Ovary (tissue), 9 donors: ENCODE data around the gene INAVA. TPM values are rescaled to one million over a fixed set of nuclear protein-coding genes. Genes with fewer than 3 reads are reported as not detected.
"Not testable (repeated sequence)": the region's sequence is repeated elsewhere in the genome, so short reads cannot be mapped to it uniquely, and the experiment has no call there.

Experiments used
- DNase-seq, 5 donors: peaks; one replicate each; pipeline ENCODE4 v3.0.0-alpha.2; 2019 to 2020
- H3K27ac ChIP-seq, 2 donors: fragments of 200-600 bp; one replicate each; pipeline versions ENCODE4 v1.5.1 to v1.8.0; 2019 to 2022
- H3K27me3 ChIP-seq: fragments of 200-600 bp; one replicate; pipeline ENCODE4 v1.8.0; 2022
- H3K36me3 ChIP-seq: fragments of 200-600 bp; sonication (generic); one replicate; pipeline ENCODE4 v1.5.1; 2019
- H3K4me1 ChIP-seq: one replicate; pipeline ENCODE4 v1.8.1; 2013; ENCODE audit warnings: mild to moderate bottlenecking, moderate library complexity; ENCODE audit not compliant: insufficient read depth
- H3K4me3 ChIP-seq: fragments of 200-600 bp; sonication (generic); one replicate; pipeline ENCODE4 v1.5.1; 2017
- H3K9me3 ChIP-seq, 2 donors: fragments of 200-600 bp in 1 of 2; sonication (generic) in 1 of 2; one replicate each; pipeline versions ENCODE4 v1.5.1 to v1.8.1; 2013 to 2019; ENCODE audit warnings: mild to moderate bottlenecking in 1 of 2, moderate library complexity in 1 of 2
- EP300 ChIP-seq: sonication (generic); formaldehyde crosslinking; IDR thresholded peaks from one replicate; pipeline ENCODE4 v1.6.1; 2017; ENCODE audit warnings: antibody characterized with exemption
- POLR2A ChIP-seq: fragments of 450-650 bp; IDR thresholded peaks from one replicate; pipeline ENCODE4 v1.6.1; 2017; ENCODE audit warnings: antibody characterized with exemption, mild to moderate bottlenecking, moderate library complexity
- WGBS, 3 donors: extraction: QIAGEN DNeasy Blood & Tissue Kit in 1 of 3; methylation state at CpG; one replicate each; pipeline versions ENCODE4 v1.1.5 to v1.1.7; 2013 to 2017; 5-methylcytosine and 5-hydroxymethylcytosine counted together
- intact Hi-C, 4 donors: fragments of 100-400 bp; cut with DNase I; formaldehyde crosslinking; loops; one replicate each; pipeline versions ENCODE4 v1.11.0 to v1.15.1; 2022 to 2023
- polyA plus RNA-seq, 2 donors: library from polyadenylated mRNA; stranded (reverse); fragments of 200-250 nt in 1 of 2; fragments of 350-450 nt in 1 of 2; fragmentation: Illumina TruSeq in 1 of 2; extraction: RNeasy Lipid Tissue Mini Kit (QIAGEN cat#74804) in 1 of 2; gene quantifications; one replicate each; pipeline ENCODE4 v1.2.3, GENCODE V29; 2013 to 2014
- total RNA-seq, 7 donors: library from RNA; depleted of rRNA in 2 of 7; stranded (reverse); fragments of >200 nt in 2 of 7; fragmentation: NEBNext Ultra II Directional in 3 of 7; extraction: Animal tissue kit (Norgen Biotek cat#: 25700) in 3 of 7; gene quantifications; one replicate each; pipeline versions ENCODE4 v1.1.0 to v1.2.4, GENCODE V29; 2016 to 2023
- TF ChIP-seq, protein P1 (sequence below), 3 donors: fragments of 450-650 bp in 2 of 3; fragments of 200-600 bp in 1 of 3; IDR thresholded peaks; one replicate each; pipeline versions ENCODE4 v1.5.1 to v1.8.0; 2016 to 2022; ENCODE audit warnings: antibody characterized with exemption in 3 of 3, mild to moderate bottlenecking in 1 of 3
- donor health status: DM: no; HTN: no; CAD: no; lungs with moderate emphysema.
- donor health status: DM: no; HTN: no; CAD: no.
- donor health status: Bipolar disorder and iron deficiency.
- donor health status: DM: yes; HTN: yes; CAD: no.
- donor health status: DM: no; HTN: no; CAD: no.
- donor health status: DM: yes; HTN: yes; CAD: no.

The INAVA gene
- total and polyA plus RNA-seq, 9 donors: 0.18 to 7.9 (median 0.70) TPM; not detected in 2

DNA sequence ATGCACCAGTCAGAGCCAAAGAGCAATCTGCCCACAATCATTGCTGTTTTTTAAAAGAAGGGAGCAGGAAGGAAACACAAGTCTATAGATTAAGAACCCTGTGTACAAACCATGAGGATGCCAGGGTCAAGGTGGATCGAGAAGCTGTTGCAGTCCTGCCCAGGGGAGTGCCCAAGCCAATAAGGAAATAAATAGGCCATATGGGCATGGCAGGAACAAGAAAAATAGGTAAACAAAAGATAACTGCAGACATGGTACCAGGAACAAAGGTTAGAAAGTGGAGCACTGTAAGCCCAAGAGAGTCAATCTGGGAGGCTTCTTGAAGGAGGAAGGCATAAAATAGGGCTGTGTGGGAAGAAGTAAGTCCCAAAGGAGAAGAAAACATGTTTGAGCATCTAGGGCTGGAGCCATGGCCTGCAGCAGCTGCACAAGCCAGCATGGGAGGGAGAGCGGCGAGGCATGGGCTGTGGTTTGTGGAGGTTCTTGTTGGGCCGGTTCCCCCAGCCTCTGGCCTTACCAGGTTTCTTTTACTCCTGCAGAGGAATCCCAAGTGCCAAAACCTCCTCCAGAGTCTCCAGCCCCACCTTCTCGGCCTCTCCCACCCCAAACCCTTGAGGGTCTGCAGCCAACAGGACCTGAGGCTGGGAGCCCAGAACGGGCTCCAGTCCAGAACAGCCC is 13.6 kb downstream of the INAVA start:
- no peaks in the 10 kb centered on the region for H3K4me1 ChIP-seq
- H3K27me3 ChIP-seq: no peaks in the 10 kb centered on the region
- intact Hi-C loops: no loop called here
- H3K27ac ChIP-seq: no peak overlapping the region
- 84 to 92% (median 89%) methylated on average over 6 of the region's 6 CpGs for WGBS, 3 donors
- no peak for DNase-seq
- no peak for TF ChIP-seq EP300
- no peak for TF ChIP-seq POLR2A
- TF ChIP-seq, protein P1, sequence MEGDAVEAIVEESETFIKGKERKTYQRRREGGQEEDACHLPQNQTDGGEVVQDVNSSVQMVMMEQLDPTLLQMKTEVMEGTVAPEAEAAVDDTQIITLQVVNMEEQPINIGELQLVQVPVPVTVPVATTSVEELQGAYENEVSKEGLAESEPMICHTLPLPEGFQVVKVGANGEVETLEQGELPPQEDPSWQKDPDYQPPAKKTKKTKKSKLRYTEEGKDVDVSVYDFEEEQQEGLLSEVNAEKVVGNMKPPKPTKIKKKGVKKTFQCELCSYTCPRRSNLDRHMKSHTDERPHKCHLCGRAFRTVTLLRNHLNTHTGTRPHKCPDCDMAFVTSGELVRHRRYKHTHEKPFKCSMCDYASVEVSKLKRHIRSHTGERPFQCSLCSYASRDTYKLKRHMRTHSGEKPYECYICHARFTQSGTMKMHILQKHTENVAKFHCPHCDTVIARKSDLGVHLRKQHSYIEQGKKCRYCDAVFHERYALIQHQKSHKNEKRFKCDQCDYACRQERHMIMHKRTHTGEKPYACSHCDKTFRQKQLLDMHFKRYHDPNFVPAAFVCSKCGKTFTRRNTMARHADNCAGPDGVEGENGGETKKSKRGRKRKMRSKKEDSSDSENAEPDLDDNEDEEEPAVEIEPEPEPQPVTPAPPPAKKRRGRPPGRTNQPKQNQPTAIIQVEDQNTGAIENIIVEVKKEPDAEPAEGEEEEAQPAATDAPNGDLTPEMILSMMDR (IDR thresholded peaks at IDR 0.05): no peak
- H3K4me3 ChIP-seq: no peak overlapping the region
- no peaks in the 10 kb centered on the region for H3K9me3 ChIP-seq
- no peaks in the 10 kb centered on the region for H3K36me3 ChIP-seq

DNA sequence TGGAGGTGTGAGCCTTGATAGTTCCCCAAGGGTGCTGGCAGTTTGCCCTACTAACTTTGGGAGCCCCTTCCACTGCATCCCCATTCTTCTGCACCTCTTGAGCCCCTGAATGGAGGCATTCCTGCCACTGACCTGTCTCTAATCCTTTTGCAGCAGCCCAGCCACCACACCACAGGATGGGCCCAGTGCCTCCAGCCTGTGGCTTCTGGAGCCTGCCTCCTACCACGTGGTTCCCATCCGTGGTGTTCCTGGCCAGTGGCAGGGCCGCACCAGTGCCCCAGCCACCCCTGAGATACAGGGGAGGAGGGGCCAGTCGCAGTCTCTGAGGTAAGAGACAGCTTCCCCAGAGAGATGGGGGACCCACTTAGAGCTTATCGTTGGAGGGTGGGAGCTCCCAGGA is 14.4 kb downstream of the INAVA start:
- no peak overlapping the region for H3K4me3 ChIP-seq
- no peak for TF ChIP-seq EP300
- no peak for TF ChIP-seq POLR2A
- TF ChIP-seq, protein P1 (IDR thresholded peaks at IDR 0.05): no peak
- H3K27ac ChIP-seq: no peak overlapping the region
- intact Hi-C loops: no loop called here
- no peaks in the 10 kb centered on the region for H3K27me3 ChIP-seq
- no peaks in the 10 kb centered on the region for H3K4me1 ChIP-seq
- no peaks in the 10 kb centered on the region for H3K9me3 ChIP-seq
- DNase-seq: no peak
- H3K36me3 ChIP-seq: no peaks in the 10 kb centered on the region
- 85 to 92% (median 91%) methylated on average over 5 of the region's 5 CpGs for WGBS, 3 donors

DNA sequence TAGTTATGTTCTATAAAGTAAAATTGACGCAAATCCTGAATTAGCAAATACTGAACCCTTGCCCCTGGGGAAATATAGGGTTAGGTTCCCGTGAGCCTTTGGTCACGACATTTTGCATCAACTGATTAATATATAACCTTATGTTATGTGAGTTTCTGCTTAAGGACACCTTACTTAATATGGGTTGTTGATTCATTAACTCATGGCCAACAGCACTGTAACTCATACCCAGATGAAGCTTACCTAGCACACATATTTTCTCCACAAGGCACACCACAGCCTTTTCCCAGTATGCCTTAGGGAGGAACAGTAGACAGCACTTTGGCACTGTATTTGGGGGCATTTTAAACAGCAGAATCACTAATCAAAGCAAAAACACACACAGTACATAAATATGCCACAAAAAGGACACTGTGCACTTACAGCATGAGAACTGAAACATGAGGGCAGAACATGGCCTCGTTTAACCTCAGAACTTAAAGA is 15.1 kb downstream of the INAVA start:
- Histone ChIP-seq H3K4me3 (no peak overlapping the region), H3K9me3 (no peaks in the 10 kb centered on the region), H3K27me3 (no peaks in the 10 kb centered on the region), H3K27ac (no peak overlapping the region), H3K36me3 (no peaks in the 10 kb centered on the region), H3K4me1 (no peaks in the 10 kb centered on the region)
- intact Hi-C loops: no loop called here
- TF ChIP-seq, protein P1 (IDR thresholded peaks at IDR 0.05): no peak
- no peak for TF ChIP-seq EP300
- no peak for DNase-seq
- 79 to 89% (median 88%) methylated on average over 4 of the region's 4 CpGs for WGBS, 3 donors

DNA sequence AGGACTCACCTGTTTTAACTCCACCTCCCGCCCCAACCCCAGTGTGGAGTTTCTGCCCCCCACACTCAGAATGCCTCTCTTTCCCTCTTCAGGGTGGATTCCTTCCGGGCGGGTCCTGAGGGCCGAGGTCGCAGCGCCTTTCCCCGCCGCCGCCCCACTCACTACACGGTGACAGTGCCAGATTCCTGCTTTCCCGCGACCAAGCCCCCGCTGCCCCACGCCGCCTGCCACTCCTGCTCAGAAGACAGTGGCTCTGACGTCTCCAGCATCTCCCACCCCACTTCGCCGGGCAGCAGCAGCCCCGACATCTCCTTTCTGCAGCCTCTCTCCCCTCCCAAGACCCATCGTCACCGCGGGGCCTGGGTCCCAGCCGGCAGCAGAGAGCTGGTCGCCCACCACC is 16.7 kb downstream of the INAVA start:
- Histone ChIP-seq H3K4me3 (no peak overlapping the region), H3K9me3 (no peaks in the 10 kb centered on the region), H3K36me3 (no peaks in the 10 kb centered on the region), H3K27me3 (no peaks in the 10 kb centered on the region), H3K27ac (no peak overlapping the region), H3K4me1 (no peaks in the 10 kb centered on the region)
- 94 to 95% (median 94%) methylated on average over 24 of the region's 24 CpGs for WGBS, 3 donors
- TF ChIP-seq, protein P1 (IDR thresholded peaks at IDR 0.05): no peak
- TF ChIP-seq POLR2A: no peak
- no peak for TF ChIP-seq EP300
- intact Hi-C loops: no loop called here
- no peak for DNase-seq

DNA sequence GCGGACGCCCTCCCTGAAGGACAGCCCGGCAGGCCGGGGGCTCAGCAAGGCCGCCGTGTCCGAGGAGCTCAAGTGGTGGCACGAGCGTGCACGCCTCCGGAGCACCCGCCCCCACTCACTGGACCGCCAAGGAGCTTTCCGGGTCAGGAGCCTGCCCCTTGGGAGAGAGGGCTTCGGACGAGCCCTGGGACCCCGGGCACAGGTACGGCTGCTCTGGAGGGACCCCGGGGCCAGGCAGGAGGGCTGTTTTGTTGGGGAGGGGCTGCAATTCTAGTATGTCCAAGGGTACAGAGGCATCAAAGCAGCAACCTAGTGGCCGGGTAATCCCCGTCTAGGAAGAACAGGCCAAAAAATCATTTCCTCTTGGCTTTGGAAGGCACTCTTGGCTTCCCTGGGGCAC is 17.2 kb downstream of the INAVA start:
- H3K27me3 ChIP-seq, DNase-seq, H3K36me3 ChIP-seq, H3K4me1 ChIP-seq, H3K9me3 ChIP-seq, H3K4me3 ChIP-seq, intact Hi-C loops, H3K27ac ChIP-seq: not testable (repeated sequence)
- WGBS, 3 donors: 91 to 96% (median 94%) methylated on average over 12 to 15 of the region's 21 CpGs
